Measurements from ENCODE around the gene PRR5L. TPM values are rescaled to one million over a fixed set of nuclear protein-coding genes. Genes with fewer than 3 reads are reported as not detected.

PRR5L gene
- total and polyA plus RNA-seq, 5 donors from 2014 or later = 0.76 to 15.1 (median 1.1) TPM; not detected in 1

GRCh38 chr11:36258730-36259360 lies 37.2 kb upstream of the PRR5L start:
- Mint-ChIP-seq H3K4me1 (no peaks in the 10 kb centered on the region), H3K9me3 (no peaks in the 10 kb centered on the region), H3K36me3 (no peaks in the 10 kb centered on the region), H3K4me3 (no peak overlapping the region), H3K27ac (no peak overlapping the region), H3K27me3 (peaks cover 32% of the 10 kb centered on the region)
- ATAC-seq (ENCODE audit: low read depth in 2 of 2) = no peak
- no peaks in the 10 kb centered on the region for H3K4me1 ChIP-seq (ENCODE audit: control insufficient read depth, insufficient read depth, low read length, poor library complexity, severe bottlenecking)
- peaks cover 6% of the 10 kb centered on the region for H3K27me3 ChIP-seq (ENCODE audit: control insufficient read depth, insufficient read depth, low read length)
- no peaks in the 10 kb centered on the region for H3K9me3 ChIP-seq (ENCODE audit: control insufficient read depth in 2 of 2, low read length in 2 of 2)
- no peak overlapping the region for H3K4me3 ChIP-seq (ENCODE audit: low read depth, low read length)
- H3K27ac ChIP-seq (ENCODE audit: insufficient read depth, low read length, poor library complexity, severe bottlenecking) = no peak overlapping the region
- DNase-seq = peak in 1 of 3 donors; percentile 17
- H3K36me3 ChIP-seq (ENCODE audit: control insufficient read depth, insufficient read depth, low read length) = no peaks in the 10 kb centered on the region

GRCh38 chr11:36261094-36261493 lies 35.0 kb upstream of the PRR5L start:
- Mint-ChIP-seq H3K27me3 (peaks cover 32% of the 10 kb centered on the region), H3K36me3 (no peaks in the 10 kb centered on the region), H3K4me1 (peaks cover 0 to 2% (median 0%) of the 10 kb centered on the region in 4 donors), H3K27ac (no peak overlapping the region), H3K9me3 (no peaks in the 10 kb centered on the region), H3K4me3 (no peak overlapping the region)
- no peaks in the 10 kb centered on the region for H3K9me3 ChIP-seq (ENCODE audit: control insufficient read depth in 2 of 2, low read length in 2 of 2)
- no peak overlapping the region for H3K27ac ChIP-seq (ENCODE audit: insufficient read depth, low read length, poor library complexity, severe bottlenecking)
- no peak for DNase-seq
- no peaks in the 10 kb centered on the region for H3K36me3 ChIP-seq (ENCODE audit: control insufficient read depth, insufficient read depth, low read length)
- ATAC-seq (ENCODE audit: low read depth in 2 of 2) = no peak
- peaks cover 6% of the 10 kb centered on the region for H3K27me3 ChIP-seq (ENCODE audit: control insufficient read depth, insufficient read depth, low read length)
- no peaks in the 10 kb centered on the region for H3K4me1 ChIP-seq (ENCODE audit: control insufficient read depth, insufficient read depth, low read length, poor library complexity, severe bottlenecking)
- no peak overlapping the region for H3K4me3 ChIP-seq (ENCODE audit: low read depth, low read length)

GRCh38 chr11:36264011-36264972 lies 31.8 kb upstream of the PRR5L start:
- Histone ChIP-seq H3K4me1 (ENCODE audit: control insufficient read depth, insufficient read depth, low read length, poor library complexity, severe bottlenecking) (no peaks in the 10 kb centered on the region), H3K4me3 (ENCODE audit: low read depth, low read length) (no peak overlapping the region), H3K9me3 (ENCODE audit: control insufficient read depth in 2 of 2, low read length in 2 of 2) (no peaks in the 10 kb centered on the region), H3K36me3 (ENCODE audit: control insufficient read depth, insufficient read depth, low read length) (no peaks in the 10 kb centered on the region), H3K27ac (ENCODE audit: insufficient read depth, low read length, poor library complexity, severe bottlenecking) (no peak overlapping the region), H3K27me3 (ENCODE audit: control insufficient read depth, insufficient read depth, low read length) (no peaks in the 10 kb centered on the region)
- H3K27ac Mint-ChIP-seq = no peak overlapping the region
- peaks cover 0 to 3% (median 0%) of the 10 kb centered on the region in 4 donors for H3K4me1 Mint-ChIP-seq
- H3K27me3 Mint-ChIP-seq = peaks cover 10% of the 10 kb centered on the region
- H3K9me3 Mint-ChIP-seq = no peaks in the 10 kb centered on the region
- no peaks in the 10 kb centered on the region for H3K36me3 Mint-ChIP-seq
- no peak overlapping the region for H3K4me3 Mint-ChIP-seq
- DNase-seq (no peak), ATAC-seq (ENCODE audit: low read depth in 2 of 2) (no peak)

- no peaks in the 10 kb centered on the region for H3K27me3 ChIP-seq (ENCODE audit: control insufficient read depth, insufficient read depth, low read length)
- no peak overlapping the region for H3K4me3 ChIP-seq (ENCODE audit: low read depth, low read length)
- Mint-ChIP-seq H3K27me3 (peaks cover 7% of the 10 kb centered on the region), H3K9me3 (no peaks in the 10 kb centered on the region), H3K27ac (no peak overlapping the region), H3K4me1 (peaks cover 0 to 3% (median 0%) of the 10 kb centered on the region in 4 donors), H3K36me3 (peaks cover 4% of the 10 kb centered on the region), H3K4me3 (no peak overlapping the region)
- ATAC-seq (ENCODE audit: low read depth in 2 of 2) = no peak
- no peaks in the 10 kb centered on the region for H3K36me3 ChIP-seq (ENCODE audit: control insufficient read depth, insufficient read depth, low read length)
- DNase-seq = no peak
- H3K4me1 ChIP-seq (ENCODE audit: control insufficient read depth, insufficient read depth, low read length, poor library complexity, severe bottlenecking) = no peaks in the 10 kb centered on the region
- no peaks in the 10 kb centered on the region for H3K9me3 ChIP-seq (ENCODE audit: control insufficient read depth in 2 of 2, low read length in 2 of 2)
- H3K27ac ChIP-seq (ENCODE audit: insufficient read depth, low read length, poor library complexity, severe bottlenecking) = no peak overlapping the region
Observed at GRCh38 chr11:36264973-36265344, 31.1 kb upstream of the PRR5L start.

- H3K27ac Mint-ChIP-seq = no peak overlapping the region
- H3K4me1 Mint-ChIP-seq = peaks cover 0 to 3% (median 0%) of the 10 kb centered on the region in 4 donors
- Histone ChIP-seq H3K36me3 (ENCODE audit: control insufficient read depth, insufficient read depth, low read length) (peaks cover under 1% of the 10 kb centered on the region), H3K9me3 (ENCODE audit: control insufficient read depth in 2 of 2, low read length in 2 of 2) (no peaks in the 10 kb centered on the region), H3K27ac (ENCODE audit: insufficient read depth, low read length, poor library complexity, severe bottlenecking) (no peak overlapping the region), H3K27me3 (ENCODE audit: control insufficient read depth, insufficient read depth, low read length) (no peaks in the 10 kb centered on the region), H3K4me3 (ENCODE audit: low read depth, low read length) (no peak overlapping the region), H3K4me1 (ENCODE audit: control insufficient read depth, insufficient read depth, low read length, poor library complexity, severe bottlenecking) (no peaks in the 10 kb centered on the region)
- no peak overlapping the region for H3K4me3 Mint-ChIP-seq
- peaks cover 7% of the 10 kb centered on the region for H3K36me3 Mint-ChIP-seq
- no peaks in the 10 kb centered on the region for H3K27me3 Mint-ChIP-seq
- DNase-seq = peak; percentile 14 to 42 (median 36)
- H3K9me3 Mint-ChIP-seq = no peaks in the 10 kb centered on the region
- ATAC-seq (ENCODE audit: low read depth in 2 of 2) = peak; percentile 48 to 49
Observed at GRCh38 chr11:36265793-36266628, 30.1 kb upstream of the PRR5L start.

- H3K36me3 ChIP-seq (ENCODE audit: control insufficient read depth, insufficient read depth, low read length) = peaks cover 8% of the 10 kb centered on the region
- Mint-ChIP-seq H3K4me1 (peaks cover 0 to 3% (median 0%) of the 10 kb centered on the region in 4 donors), H3K36me3 (peaks cover 15% of the 10 kb centered on the region), H3K9me3 (no peaks in the 10 kb centered on the region), H3K27me3 (no peaks in the 10 kb centered on the region), H3K4me3 (no peak overlapping the region), H3K27ac (no peak overlapping the region)
- H3K9me3 ChIP-seq (ENCODE audit: control insufficient read depth in 2 of 2, low read length in 2 of 2) = no peaks in the 10 kb centered on the region
- no peak for DNase-seq
- no peak overlapping the region for H3K27ac ChIP-seq (ENCODE audit: insufficient read depth, low read length, poor library complexity, severe bottlenecking)
- no peaks in the 10 kb centered on the region for H3K4me1 ChIP-seq (ENCODE audit: control insufficient read depth, insufficient read depth, low read length, poor library complexity, severe bottlenecking)
- no peak for ATAC-seq (ENCODE audit: low read depth in 2 of 2)
- H3K4me3 ChIP-seq (ENCODE audit: low read depth, low read length) = no peak overlapping the region
- H3K27me3 ChIP-seq (ENCODE audit: control insufficient read depth, insufficient read depth, low read length) = no peaks in the 10 kb centered on the region
Observed at GRCh38 chr11:36266767-36267166, 29.3 kb upstream of the PRR5L start.

- no peak for ATAC-seq (ENCODE audit: low read depth in 2 of 2)
- no peak overlapping the region for H3K27ac Mint-ChIP-seq
- no peak overlapping the region for H3K4me3 ChIP-seq (ENCODE audit: low read depth, low read length)
Observed at GRCh38 chr11:36268337-36268985, 27.6 kb upstream of the PRR5L start.

More at GRCh38 chr11:36268337-36268985, 27.6 kb upstream of the PRR5L start:
- H3K27ac ChIP-seq (ENCODE audit: insufficient read depth, low read length, poor library complexity, severe bottlenecking) = no peak overlapping the region
- H3K36me3 Mint-ChIP-seq = peaks cover 29% of the 10 kb centered on the region
- no peak for DNase-seq
- no peaks in the 10 kb centered on the region for H3K4me1 ChIP-seq (ENCODE audit: control insufficient read depth, insufficient read depth, low read length, poor library complexity, severe bottlenecking)
- H3K27me3 ChIP-seq (ENCODE audit: control insufficient read depth, insufficient read depth, low read length) = no peaks in the 10 kb centered on the region
- H3K9me3 Mint-ChIP-seq = peaks cover 0 to 7% (median 0%) of the 10 kb centered on the region in 7 donors
- H3K4me3 Mint-ChIP-seq = no peak overlapping the region
- peaks cover 0 to 3% (median 0%) of the 10 kb centered on the region in 4 donors for H3K4me1 Mint-ChIP-seq
- peaks cover 23% of the 10 kb centered on the region for H3K36me3 ChIP-seq (ENCODE audit: control insufficient read depth, insufficient read depth, low read length)
- no peaks in the 10 kb centered on the region for H3K27me3 Mint-ChIP-seq
- peaks cover 0 to 2% of the 10 kb centered on the region in 2 experiments for H3K9me3 ChIP-seq (ENCODE audit: control insufficient read depth in 2 of 2, low read length in 2 of 2)
